GM21360 (cell line): ENCODE data around the gene C16orf96.

Source experiments
- ATAC-seq: cut with Tn5 transposase; IDR thresholded peaks from one replicate; pipeline ENCODE4 v1.9.1; 2021; ENCODE audit warnings: mild to moderate bottlenecking, moderate library complexity; ENCODE audit not compliant: unreplicated experiment

Gene C16orf96

GRCh38 chr16:4615384-4616046 is 59.4 kb downstream of the C16orf96 start:
- no peak for ATAC-seq

GRCh38 chr16:4616047-4616811 is 60.1 kb downstream of the C16orf96 start:
- ATAC-seq: peak; percentile 68

DNA sequence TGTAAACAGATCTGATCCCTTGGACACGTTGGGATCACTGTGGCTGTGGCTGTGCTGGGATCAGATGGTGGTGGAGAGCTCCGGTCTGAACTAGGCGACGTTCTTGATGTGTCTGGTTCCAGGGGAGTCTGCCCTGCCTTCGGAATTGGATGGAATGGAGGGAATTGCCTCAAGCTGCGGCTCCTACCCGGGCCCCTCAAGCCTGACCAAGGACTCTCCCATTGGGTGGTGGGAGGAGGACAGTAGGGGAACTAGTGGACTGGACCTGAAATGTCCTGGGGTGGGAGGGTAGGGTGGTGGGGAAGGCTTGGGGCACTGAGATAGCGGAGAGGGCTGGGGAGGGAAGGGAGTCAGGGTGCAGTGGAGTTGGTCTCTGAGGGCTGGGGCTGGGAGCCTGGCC is 61.7 kb downstream of the C16orf96 start:
- no peak for ATAC-seq

DNA sequence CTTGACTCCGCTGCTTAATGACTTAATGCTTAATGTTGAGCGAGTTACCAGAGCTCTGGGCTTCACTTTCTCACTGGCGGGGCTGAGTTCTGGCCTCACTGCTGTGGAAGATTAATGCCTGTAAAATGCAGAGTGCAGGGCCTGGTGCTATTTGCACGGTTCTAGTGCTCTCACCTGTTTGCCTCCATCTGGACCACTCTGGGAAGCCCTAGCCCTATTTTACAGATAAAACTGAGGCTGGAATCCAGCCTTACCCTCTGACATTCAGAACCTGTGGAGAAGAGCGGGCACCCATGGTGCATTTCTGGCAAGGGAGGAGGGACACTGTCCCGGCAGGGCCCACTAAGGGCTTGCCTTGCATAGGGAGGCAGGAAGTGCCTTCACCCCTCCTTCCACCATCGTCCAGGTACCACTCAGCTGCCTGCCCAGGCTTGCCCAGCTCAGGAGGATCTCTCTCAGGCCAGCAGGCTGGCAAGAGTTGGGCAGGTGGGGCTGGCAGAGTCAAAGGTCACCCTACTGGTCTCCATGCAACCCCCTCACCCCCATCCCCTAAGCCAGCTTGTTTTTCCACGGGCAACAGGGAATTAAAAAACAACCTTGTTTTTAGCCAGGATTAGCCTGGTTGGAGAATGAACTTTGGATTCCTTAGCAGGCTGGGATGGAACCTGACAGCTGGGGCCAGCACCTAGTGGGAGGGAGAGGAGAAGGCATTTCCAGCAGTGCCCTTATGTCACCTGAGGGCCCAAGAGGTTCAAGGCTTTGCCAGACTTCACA is 62.7 kb downstream of the C16orf96 start:
- ATAC-seq: no peak

GRCh38 chr16:4623593-4623992 is 67.5 kb downstream of the C16orf96 start:
- ATAC-seq: no peak

DNA sequence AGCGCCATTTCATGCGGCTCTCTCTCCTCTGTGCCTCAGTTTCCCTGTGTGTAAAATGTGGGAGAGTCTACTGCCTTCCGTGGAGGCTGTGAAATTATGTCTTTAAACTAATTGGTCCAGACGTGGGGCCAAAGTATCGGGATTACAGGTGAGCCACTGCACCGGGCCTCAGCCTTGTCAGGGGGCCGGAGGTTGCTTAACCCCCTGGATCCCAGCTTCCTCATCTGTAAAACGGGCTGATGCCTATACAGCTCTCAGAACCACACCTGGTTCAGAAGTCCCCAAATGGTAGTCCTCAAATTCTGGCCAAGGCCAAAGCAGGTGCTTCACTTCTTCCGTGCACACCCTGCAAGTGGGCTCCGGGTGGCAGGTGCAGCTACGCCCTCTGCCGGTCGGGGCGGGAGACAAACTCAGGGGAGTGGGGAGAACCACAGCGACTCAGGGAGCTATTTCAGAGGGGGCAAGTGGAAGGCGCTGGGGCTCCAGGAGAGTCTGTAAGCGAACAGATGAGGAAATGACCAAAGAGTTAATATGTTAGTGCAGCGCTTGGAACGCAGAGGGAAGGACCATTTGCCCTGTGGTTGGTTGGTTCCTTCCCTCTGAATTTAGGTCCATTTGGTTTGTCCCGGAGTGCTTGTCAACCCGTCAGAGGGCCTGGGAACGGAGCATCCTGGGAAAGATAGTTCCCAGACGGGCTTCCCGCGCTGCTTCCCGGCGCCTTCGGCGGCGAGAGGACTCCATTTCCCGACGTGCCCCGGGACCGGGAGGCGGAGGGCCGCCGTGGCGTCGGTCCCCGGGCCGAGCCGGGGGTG is 68.1 kb downstream of the C16orf96 start, which contains the start of gene MGRN1:
Gene MGRN1 (plus strand): TSS at position 812 of the 812 bp plus-strand sequence. CDS start 135 bp downstream, outside the sequence.
- peak; percentile 64 for ATAC-seq

DNA sequence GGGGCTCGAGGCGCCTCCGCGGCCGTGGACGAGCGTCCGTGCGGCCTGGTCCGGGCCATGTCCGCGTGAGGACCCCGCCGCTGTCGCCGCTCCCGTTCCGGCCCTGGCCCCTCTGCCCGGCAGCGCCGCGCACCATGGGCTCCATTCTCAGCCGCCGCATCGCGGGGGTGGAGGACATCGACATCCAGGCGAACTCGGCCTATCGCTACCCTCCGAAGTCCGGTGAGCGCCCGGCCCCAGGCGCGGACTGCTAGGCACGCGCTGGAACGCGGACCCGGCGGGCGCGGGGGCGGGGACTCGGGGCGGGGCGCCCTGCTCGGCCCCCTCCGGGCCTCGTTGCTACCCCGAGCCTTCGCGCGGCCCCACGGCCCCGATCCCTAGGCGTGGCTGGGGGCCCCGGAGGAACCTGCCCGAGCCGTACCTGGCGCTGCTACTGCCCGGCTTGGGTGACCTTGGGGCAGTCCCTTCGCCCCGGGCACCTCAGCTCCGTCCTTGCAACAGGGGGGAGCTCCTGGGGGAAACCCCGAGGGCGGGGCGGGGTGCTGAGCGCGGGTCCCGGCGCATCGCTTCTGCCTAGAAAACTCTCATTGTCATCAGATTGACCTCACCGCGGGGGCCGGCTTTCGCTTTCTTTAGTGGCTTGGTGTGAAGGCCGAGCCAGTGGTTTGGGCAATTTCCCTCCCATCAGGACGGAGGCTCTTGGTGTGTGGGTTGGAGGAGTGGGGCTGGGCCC is 68.9 kb downstream of the C16orf96 start:
- peak; percentile 45 for ATAC-seq

- ATAC-seq: no peak
Observed at GRCh38 chr16:4625560-4626159, 69.5 kb downstream of the C16orf96 start.

GRCh38 chr16:4626396-4626795 is 70.3 kb downstream of the C16orf96 start:
- ATAC-seq: no peak

DNA sequence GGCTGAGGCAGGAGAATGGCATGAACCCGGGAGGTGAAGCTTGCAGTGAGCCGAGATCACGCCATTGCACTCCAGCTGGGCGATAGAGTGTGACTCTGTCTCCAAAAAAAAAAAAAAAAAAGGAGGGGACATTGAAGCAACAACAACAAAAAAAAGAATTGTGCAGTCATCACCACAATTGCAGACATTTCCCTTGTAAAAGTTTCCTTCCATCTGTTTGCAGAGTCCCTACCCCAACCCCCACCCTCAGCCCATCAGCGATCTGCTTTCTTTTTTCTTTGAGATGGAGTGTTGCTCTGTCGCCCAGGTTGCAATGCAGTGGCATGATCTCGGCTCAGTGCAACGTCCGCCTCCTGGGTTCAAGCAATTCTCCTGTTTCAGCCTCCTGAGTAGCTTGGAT is 72.1 kb downstream of the C16orf96 start:
- ATAC-seq: no peak

DNA sequence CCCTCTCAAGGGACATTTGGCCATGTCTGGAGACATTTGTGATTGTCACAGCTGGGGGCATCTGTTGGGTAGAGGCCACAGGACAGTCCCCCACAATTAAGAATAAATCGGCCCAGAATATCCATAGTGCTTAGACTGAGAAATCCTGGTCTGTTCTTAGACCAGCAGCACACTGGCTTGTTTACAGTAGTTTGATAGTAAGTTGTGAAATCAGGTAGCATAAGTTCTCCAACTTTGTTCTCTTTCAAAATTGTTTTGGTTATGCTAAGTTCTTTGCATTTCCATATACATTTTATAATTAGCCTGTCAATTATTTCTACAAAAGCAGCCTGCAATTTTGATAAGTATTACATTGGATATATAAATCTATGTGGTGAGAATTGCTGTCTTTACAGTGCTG is 75.3 kb downstream of the C16orf96 start:
- no peak for ATAC-seq

DNA sequence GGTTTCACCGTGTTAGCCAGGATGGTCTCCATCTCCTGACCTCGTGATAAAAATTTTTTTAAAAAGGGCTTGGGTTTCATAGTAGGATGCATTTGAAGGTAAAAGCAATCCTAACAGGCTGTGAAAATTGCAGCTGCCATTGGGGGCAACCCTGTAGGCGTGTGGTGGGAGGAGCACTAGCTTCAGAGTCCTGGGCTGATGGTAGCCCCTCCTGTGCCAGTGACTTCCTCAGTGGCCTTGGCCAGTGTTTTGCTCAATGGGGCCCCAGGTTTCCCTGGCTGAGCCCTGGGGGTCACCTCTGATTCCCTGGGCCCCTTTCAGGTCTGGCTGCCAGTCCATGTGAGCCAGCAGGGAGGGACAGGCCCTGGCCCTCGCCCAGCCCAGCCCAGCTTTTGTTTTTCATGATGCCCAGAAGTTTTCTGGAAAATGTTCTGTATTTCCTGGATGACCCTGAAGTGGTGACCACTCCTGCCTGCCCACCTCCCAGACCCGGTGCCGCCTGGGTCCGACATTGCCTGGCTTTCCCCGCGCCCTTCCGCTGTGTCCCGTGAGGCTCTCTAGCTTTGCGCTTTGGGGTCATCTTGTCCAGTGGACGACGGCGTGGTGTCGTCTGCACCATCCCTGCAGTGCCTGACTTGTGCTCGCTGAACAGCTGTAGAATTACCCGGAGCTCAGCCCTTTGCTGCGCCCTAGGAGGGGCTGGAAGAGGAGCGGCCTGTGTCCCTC is 77.9 kb downstream of the C16orf96 start:
- ATAC-seq: no peak

- no peak for ATAC-seq
Observed at GRCh38 chr16:4634768-4635167, 78.6 kb downstream of the C16orf96 start.

DNA sequence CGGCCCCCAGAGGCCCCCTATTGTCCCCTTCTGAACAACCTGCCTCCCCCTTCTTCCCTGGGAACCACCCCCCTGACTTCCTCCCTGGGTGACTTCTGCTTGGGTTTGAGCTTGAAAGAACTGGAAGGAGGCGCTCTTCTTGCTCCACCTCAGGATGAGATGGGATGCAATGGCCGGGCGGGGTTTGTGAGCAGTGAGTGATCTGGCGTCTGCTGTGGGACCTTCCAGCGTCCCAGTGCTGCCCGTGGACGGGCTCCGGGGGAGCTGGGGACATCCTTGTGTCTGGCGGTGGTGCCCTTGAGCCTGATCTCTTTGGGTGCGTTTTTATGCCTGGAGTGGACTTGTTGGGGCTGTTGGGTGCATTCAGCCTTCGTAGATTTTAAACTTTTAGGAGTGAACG is 80.1 kb downstream of the C16orf96 start:
- no peak for ATAC-seq

DNA sequence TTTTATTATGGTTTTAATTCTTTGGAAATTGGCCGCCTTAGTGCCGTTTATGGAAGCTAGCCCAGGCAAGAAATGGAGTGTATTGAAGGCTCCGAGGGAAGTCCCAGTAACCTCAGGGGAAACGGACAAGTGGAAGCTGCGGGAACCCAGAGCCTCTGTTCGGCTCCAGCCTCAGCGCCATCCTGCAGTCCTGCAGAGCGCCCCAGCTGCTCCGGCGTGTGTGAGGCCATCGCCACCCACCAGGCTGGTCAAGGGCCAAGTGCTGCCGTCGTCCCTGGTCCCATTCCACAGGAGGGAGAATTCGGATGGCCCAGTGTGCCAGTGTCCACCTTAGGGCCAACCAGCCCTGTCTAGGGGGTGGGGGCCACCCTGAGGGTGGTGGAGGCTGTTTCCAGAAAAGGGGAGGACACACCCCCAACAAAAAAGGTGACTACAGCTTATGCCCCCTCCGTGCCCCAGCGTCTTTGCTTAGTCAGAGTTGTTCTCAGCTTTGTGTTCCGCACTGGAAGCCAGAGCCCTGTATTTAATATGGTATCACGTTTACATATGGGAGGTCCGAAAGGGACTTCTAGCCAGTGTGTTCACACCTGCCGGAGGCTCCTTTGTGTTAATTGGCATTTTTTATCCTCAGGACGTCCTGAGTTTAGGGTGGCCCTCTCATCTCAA is 81.5 kb downstream of the C16orf96 start:
- no peak for ATAC-seq

- no peak for ATAC-seq
Observed at GRCh38 chr16:4639899-4640509, 83.9 kb downstream of the C16orf96 start.

- ATAC-seq: no peak
Observed at GRCh38 chr16:4640572-4641305, 84.6 kb downstream of the C16orf96 start.
